CD4-positive, alpha-beta T cell (primary cell): ENCODE measurements around the gene PPP1R2C. TPM values are rescaled to one million over a fixed set of nuclear protein-coding genes. Genes with fewer than 3 reads are reported as not detected.
A peak's percentile ranks its signal among the peaks of the same experiment; 100 is the strongest.

Experiments used
- ATAC-seq: fragments of 200-7000 bp; cut with Tn5 transposase; one replicate; pipeline ENCODE4 v1.10.0; 2022; ENCODE audit warnings: mild to moderate bottlenecking; ENCODE audit not compliant: poor library complexity
- CTCF ChIA-PET: fragments of 350-600 bp; sonication (Branson Sonifier 250); formaldehyde crosslinking; loops from one replicate; lab custom pipeline; 2021; ENCODE audit warnings: antibody characterized with exemption, inconsistent platforms; lab: Charles Lee
- POLR2A ChIA-PET: fragments of 350-600 bp; sonication (Branson Sonifier 250); formaldehyde crosslinking; loops from one replicate; lab custom pipeline; 2021; ENCODE audit warnings: antibody characterized with exemption, inconsistent platforms; lab: Charles Lee
- DNase-seq, 14 experiments: peaks; one replicate each; pipeline ENCODE4 v3.0.0-alpha.2; 2013 to 2020; ENCODE audit warnings: mixed read lengths in 2 of 14
- H3K27ac ChIP-seq, 2 donors: one replicate each; pipeline versions ENCODE4 v1.5.1 to v1.7.0; 2013; ENCODE audit warnings: low read length in 2 of 2, low read depth in 1 of 2, mild to moderate bottlenecking in 1 of 2
- H3K27me3 ChIP-seq, 2 experiments: 1 replicate in 1 of 2; 2 replicates in 1 of 2; pipeline versions ENCODE4 v1.6.1 to v1.7.0; 2013; ENCODE audit warnings: low read length in 2 of 2, control low read depth in 1 of 2, mild to moderate bottlenecking in 1 of 2, moderate library complexity in 1 of 2; ENCODE audit not compliant: insufficient read depth in 2 of 2, control insufficient read depth in 1 of 2
- H3K36me3 ChIP-seq: one replicate; pipeline ENCODE4 v1.6.1; 2013; ENCODE audit warnings: low read length, control low read depth; ENCODE audit not compliant: insufficient read depth
- H3K4me1 ChIP-seq: one replicate; pipeline ENCODE4 v1.6.1; 2013; ENCODE audit warnings: low read length, control low read depth; ENCODE audit not compliant: insufficient read depth
- H3K4me3 ChIP-seq: one replicate; pipeline ENCODE4 v1.5.1; 2013; ENCODE audit warnings: mild to moderate bottlenecking, low read length, moderate library complexity
- H3K9me3 ChIP-seq, 2 experiments: 1 replicate in 1 of 2; 2 replicates in 1 of 2; pipeline versions ENCODE4 v1.6.1 to v1.7.0; 2013; ENCODE audit warnings: low read length in 2 of 2, mild to moderate bottlenecking in 2 of 2, control low read depth in 1 of 2, moderate library complexity in 1 of 2; ENCODE audit not compliant: control insufficient read depth in 1 of 2, insufficient read depth in 1 of 2
- H3K27ac Mint-ChIP-seq: one replicate; pipeline ENCODE4 v1.8.0; 2020; ENCODE audit warnings: mixed read lengths
- H3K27me3 Mint-ChIP-seq: one replicate; pipeline ENCODE4 v1.8.0; 2021; ENCODE audit warnings: mixed read lengths
- H3K36me3 Mint-ChIP-seq: one replicate; pipeline ENCODE4 v1.8.0; 2021; ENCODE audit warnings: low read depth, mixed read lengths
- H3K4me1 Mint-ChIP-seq: one replicate; pipeline ENCODE4 v1.8.0; 2021; ENCODE audit warnings: low read depth, mixed read lengths
- H3K4me3 Mint-ChIP-seq: one replicate; pipeline ENCODE4 v1.8.0; 2020; ENCODE audit warnings: mild to moderate bottlenecking, mixed read lengths
- H3K9me3 Mint-ChIP-seq: one replicate; pipeline ENCODE4 v1.8.0; 2020; ENCODE audit warnings: mixed read lengths
- CTCF ChIP-seq: fragments of 200-600 bp; IDR thresholded peaks from one replicate; pipeline ENCODE4 v1.8.0; 2022; ENCODE audit warnings: antibody characterized with exemption, mild to moderate bottlenecking
- intact Hi-C, 2 experiments: fragments of 100-400 bp; cut with DNase I in 1 of 2; cut with micrococcal nuclease in 1 of 2; formaldehyde crosslinking; loops; one replicate each; pipeline versions ENCODE4 v1.15.1 to v1.9.0; 2023 to 2025; cut with DNase I, micrococcal nuclease
- total RNA-seq, 174 experiments: library from RNA in 2 of 174; stranded (reverse) in 2 of 174; gene quantifications; one replicate each; pipeline ENCODE4 v1.2.3 and lab custom pipeline; 2021 to 2026

PPP1R2C gene
- total RNA-seq, 2 experiments from 2014 or later: not detected

GRCh38 chrX:42776195-42776594 lies 1.8 kb downstream of the PPP1R2C start:
- Histone ChIP-seq H3K4me1 (no peaks in the 10 kb centered on the region), H3K4me3 (no peak overlapping the region), H3K9me3 (peaks cover 0 to 9% of the 10 kb centered on the region in 2 experiments), H3K27ac (no peak overlapping the region), H3K27me3 (no peaks in the 10 kb centered on the region), H3K36me3 (no peaks in the 10 kb centered on the region)
- ChIA-PET POLR2A (no interaction called here), CTCF (no interaction called here)
- ATAC-seq (no peak), DNase-seq (peak in 1 of 14 experiments; percentile 0)
- no peaks in the 10 kb centered on the region for H3K9me3 Mint-ChIP-seq
- H3K27me3 Mint-ChIP-seq: no peaks in the 10 kb centered on the region
- no peak overlapping the region for H3K27ac Mint-ChIP-seq
- intact Hi-C loops: loop anchor here in 1 of 2 experiments (5.0 kb wide), 1 partner anchor 76 kb away; no protein-coding TSS in a partner anchor
- no peaks in the 10 kb centered on the region for H3K36me3 Mint-ChIP-seq
- H3K4me3 Mint-ChIP-seq: no peak overlapping the region
- no peak for TF ChIP-seq CTCF
- H3K4me1 Mint-ChIP-seq: peaks cover 14% of the 10 kb centered on the region

- Histone ChIP-seq H3K27me3 (no peaks in the 10 kb centered on the region), H3K4me1 (no peaks in the 10 kb centered on the region), H3K27ac (no peak overlapping the region), H3K4me3 (no peak overlapping the region), H3K9me3 (peaks cover 0 to 4% of the 10 kb centered on the region in 2 experiments), H3K36me3 (no peaks in the 10 kb centered on the region)
- ChIA-PET CTCF (no interaction called here), POLR2A (interaction anchor here (0.6 kb wide), 1 partner anchor 86 kb away, joined by 4 read pairs; no protein-coding TSS in a partner anchor)
- DNase-seq (no peak), ATAC-seq (no peak)
- Mint-ChIP-seq H3K36me3 (no peaks in the 10 kb centered on the region), H3K4me3 (no peak overlapping the region), H3K9me3 (no peaks in the 10 kb centered on the region), H3K27ac (no peak overlapping the region), H3K27me3 (no peaks in the 10 kb centered on the region), H3K4me1 (peaks cover 14% of the 10 kb centered on the region)
- no peak for TF ChIP-seq CTCF
- intact Hi-C loops: no loop called here
These were observed 5.1 kb downstream of the PPP1R2C start for GRCh38 chrX:42772874-42773273.

DNA sequence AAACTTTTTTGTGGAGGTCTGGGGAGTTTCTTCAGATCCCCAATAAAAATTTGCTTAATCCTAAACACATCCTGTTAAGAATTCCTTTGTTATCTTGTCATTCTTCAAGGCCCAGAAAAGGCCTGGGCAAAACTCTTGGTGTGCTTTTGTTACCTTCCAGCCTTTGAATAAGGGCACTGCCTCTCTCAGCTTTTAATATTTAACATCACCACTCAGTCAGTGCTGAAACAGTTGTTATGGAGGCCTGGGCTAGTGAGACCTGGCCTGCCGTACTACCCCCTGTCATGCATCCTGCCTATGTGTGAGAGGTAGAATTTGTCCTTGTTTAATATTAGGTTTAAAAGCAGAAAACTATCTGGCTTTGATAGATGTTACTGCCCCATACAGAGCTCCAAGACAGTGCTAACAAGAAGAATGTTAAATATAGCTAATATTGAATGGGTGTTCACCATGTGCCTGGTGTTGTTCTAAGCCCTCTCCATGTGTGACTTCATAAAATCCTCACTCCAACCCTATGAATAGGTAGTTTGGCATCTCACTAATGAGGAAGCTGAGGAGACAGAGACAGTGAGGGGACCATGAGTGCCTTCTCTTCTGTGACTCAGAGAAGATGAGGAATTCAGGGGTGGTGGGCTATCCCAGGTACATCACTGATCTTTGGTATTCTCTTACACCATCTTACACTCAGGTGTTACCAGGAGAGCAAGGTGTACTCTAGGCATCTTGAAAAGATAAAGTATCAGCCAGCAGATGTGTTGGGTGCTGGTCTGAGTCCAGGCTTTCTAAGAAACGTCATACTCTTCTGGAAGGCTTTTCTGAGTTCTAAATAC lies 6.2 kb downstream of the PPP1R2C start:
- Histone ChIP-seq H3K4me1 (no peaks in the 10 kb centered on the region), H3K27ac (no peak overlapping the region), H3K27me3 (no peaks in the 10 kb centered on the region), H3K36me3 (no peaks in the 10 kb centered on the region), H3K9me3 (no peaks in the 10 kb centered on the region), H3K4me3 (no peak overlapping the region)
- intact Hi-C loops: no loop called here
- ATAC-seq (no peak), DNase-seq (no peak)
- CTCF ChIA-PET: no interaction called here
- TF ChIP-seq CTCF: no peak
- Mint-ChIP-seq H3K36me3 (no peaks in the 10 kb centered on the region), H3K9me3 (no peaks in the 10 kb centered on the region), H3K27ac (no peak overlapping the region), H3K27me3 (no peaks in the 10 kb centered on the region), H3K4me1 (peaks cover 14% of the 10 kb centered on the region), H3K4me3 (no peak overlapping the region)
- POLR2A ChIA-PET: no interaction called here
